ENCODE measurements around the gene NR3C1. TPM values are rescaled to one million over a fixed set of nuclear protein-coding genes. Genes with fewer than 3 reads are reported as not detected.

Gene NR3C1
- total and polyA plus RNA-seq, 2 donors (not counting 1 experiment from before 2014, with no cell fraction given) = 17.6 to 218 TPM

DNA sequence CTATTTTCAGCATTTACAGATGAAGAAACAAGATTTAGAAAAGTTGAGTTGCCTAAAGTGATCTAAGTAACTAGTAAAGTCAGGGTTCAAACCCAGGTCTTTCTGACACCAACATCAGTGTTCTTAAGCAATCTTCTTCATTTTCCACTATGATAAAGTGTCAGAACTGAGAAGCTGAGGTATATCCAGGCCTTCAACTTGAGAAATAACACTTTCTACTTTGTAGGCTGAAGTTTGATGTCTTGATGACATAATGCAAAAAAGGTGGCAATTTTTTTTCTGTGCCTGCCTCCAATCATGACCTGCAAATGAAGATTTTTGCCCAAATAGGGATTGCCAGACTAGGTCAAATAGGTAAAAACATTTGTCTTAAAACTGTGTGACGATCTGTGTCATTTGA lies 81.3 kb downstream of the NR3C1 start:
- intact Hi-C loops (cut with micrococcal nuclease) = no loop called here
- Histone ChIP-seq H3K4me1 (ENCODE audit: control insufficient read depth in 2 of 2, insufficient read depth in 2 of 2, low read length in 2 of 2) (peaks cover 0 to 3% of the 10 kb centered on the region in 2 donors), H3K27ac (ENCODE audit: low read length in 2 of 2) (no peak overlapping the region), H3K79me2 (ENCODE audit: control insufficient read depth, insufficient read depth, low read length) (peaks cover 80% of the 10 kb centered on the region), H3K4me2 (replicated peaks; ENCODE audit: low read depth, low read length, poor library complexity, severe bottlenecking) (no peak overlapping the region), H3K9ac (ENCODE audit: low read length) (no peak overlapping the region), H2AFZ (ENCODE audit: insufficient read depth, low read depth, low read length, poor library complexity, severe bottlenecking) (no peak overlapping the region), H3K9me3 (ENCODE audit: control extremely low read depth in 1 of 3, control insufficient read depth in 2 of 3, insufficient read depth in 1 of 3, low read length in 2 of 3) (peaks cover 0 to 15% (median 12%) of the 10 kb centered on the region in 3 donors), H4K20me1 (ENCODE audit: control insufficient read depth, insufficient read depth, low read length, poor library complexity, severe bottlenecking) (peaks cover 45% of the 10 kb centered on the region), H3K4me3 (ENCODE audit: control extremely low read depth in 1 of 5, extremely low read depth in 1 of 5, insufficient read depth in 1 of 5, low read depth in 2 of 5, low read length in 4 of 5) (no peak overlapping the region), H3K27me3 (replicated peaks in 1 of 4; ENCODE audit: control extremely low read depth in 1 of 4, control insufficient read depth in 3 of 4, insufficient read depth in 4 of 4, low read length in 3 of 4) (no peaks in the 10 kb centered on the region), H3K36me3 (replicated peaks in 1 of 2; ENCODE audit: control extremely low read depth in 1 of 2, control insufficient read depth in 1 of 2, extremely low read depth in 1 of 2, insufficient read depth in 2 of 2, low read length in 1 of 2) (peaks cover 9 to 11% of the 10 kb centered on the region in 2 experiments)
- WGBS (ENCODE audit: insufficient coverage) = no CpG with 5 or more reads among the region's 1 CpG
- no peak overlapping the region for H3K4me3 Mint-ChIP-seq
- DNase-seq (no peak), ATAC-seq (ENCODE audit: low read depth) (no peak)
- H3K27me3 Mint-ChIP-seq = no peaks in the 10 kb centered on the region
- TF ChIP-seq, protein P1, sequence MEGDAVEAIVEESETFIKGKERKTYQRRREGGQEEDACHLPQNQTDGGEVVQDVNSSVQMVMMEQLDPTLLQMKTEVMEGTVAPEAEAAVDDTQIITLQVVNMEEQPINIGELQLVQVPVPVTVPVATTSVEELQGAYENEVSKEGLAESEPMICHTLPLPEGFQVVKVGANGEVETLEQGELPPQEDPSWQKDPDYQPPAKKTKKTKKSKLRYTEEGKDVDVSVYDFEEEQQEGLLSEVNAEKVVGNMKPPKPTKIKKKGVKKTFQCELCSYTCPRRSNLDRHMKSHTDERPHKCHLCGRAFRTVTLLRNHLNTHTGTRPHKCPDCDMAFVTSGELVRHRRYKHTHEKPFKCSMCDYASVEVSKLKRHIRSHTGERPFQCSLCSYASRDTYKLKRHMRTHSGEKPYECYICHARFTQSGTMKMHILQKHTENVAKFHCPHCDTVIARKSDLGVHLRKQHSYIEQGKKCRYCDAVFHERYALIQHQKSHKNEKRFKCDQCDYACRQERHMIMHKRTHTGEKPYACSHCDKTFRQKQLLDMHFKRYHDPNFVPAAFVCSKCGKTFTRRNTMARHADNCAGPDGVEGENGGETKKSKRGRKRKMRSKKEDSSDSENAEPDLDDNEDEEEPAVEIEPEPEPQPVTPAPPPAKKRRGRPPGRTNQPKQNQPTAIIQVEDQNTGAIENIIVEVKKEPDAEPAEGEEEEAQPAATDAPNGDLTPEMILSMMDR (IDR thresholded peaks at IDR 0.05) = no peak
- TF ChIP-seq EZH2 (IDR thresholded peaks at IDR 0.05; ENCODE audit: borderline replicate concordance, insufficient read depth, low read depth, low read length, poor library complexity, severe bottlenecking) = no peak
- no peak overlapping the region for H3K27ac Mint-ChIP-seq
- peaks cover 63% of the 10 kb centered on the region for H3K4me1 Mint-ChIP-seq
- H3K9me3 Mint-ChIP-seq (ENCODE audit: insufficient read depth) = peaks cover 2% of the 10 kb centered on the region
- ChIA-PET POLR2A (no interaction called here), CTCF (no interaction called here)

DNA sequence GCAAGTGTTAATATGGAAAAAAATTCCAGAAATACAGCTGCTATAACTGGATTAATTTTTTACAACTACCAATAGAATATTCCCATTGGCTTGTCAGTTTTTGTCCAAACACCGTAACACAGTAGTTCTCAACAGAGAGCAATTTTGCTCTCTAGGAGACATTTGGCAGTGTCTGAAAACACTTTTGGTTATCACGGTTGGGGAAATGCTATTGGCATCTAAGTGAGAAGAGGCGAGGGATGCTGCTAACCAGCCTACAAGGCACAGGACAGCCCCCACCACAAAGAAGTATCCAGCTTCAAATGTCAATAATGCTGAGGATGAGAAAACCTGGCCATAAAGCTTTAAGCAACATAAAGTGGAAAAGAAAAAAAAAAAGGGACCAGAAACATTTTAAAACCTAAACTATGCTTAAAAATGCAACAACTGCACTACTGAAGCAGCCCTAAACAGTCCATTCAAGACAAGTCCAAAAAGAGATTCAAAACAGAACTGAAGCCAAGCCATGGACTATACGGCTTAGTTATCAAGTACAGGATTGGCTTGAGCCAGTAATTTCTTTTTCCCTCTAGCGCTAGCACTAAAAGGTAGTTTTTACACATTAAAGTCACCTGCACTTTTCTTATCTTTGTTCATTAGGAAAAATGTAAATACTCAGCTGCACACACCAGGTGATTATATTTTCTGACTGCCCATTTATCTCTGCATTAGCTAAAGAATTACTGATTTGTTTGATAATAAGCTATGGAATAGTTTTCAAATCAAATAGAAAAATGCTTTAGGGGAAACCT lies 83.9 kb downstream of the NR3C1 start:
- no peak for ATAC-seq (ENCODE audit: low read depth)

More for the DNA sequence above, 83.9 kb downstream of the NR3C1 start:
- Mint-ChIP-seq H3K27me3 (no peaks in the 10 kb centered on the region), H3K4me3 (no peak overlapping the region), H3K27ac (no peak overlapping the region), H3K4me1 (peaks cover 75% of the 10 kb centered on the region), H3K9me3 (ENCODE audit: insufficient read depth) (no peaks in the 10 kb centered on the region)
- no peak for DNase-seq
- Histone ChIP-seq H3K4me1 (ENCODE audit: control insufficient read depth in 2 of 2, insufficient read depth in 2 of 2, low read length in 2 of 2) (peaks cover 5 to 13% of the 10 kb centered on the region in 2 donors), H3K36me3 (replicated peaks in 1 of 2; ENCODE audit: control extremely low read depth in 1 of 2, control insufficient read depth in 1 of 2, extremely low read depth in 1 of 2, insufficient read depth in 2 of 2, low read length in 1 of 2) (peaks cover 5 to 9% of the 10 kb centered on the region in 2 experiments), H3K9ac (ENCODE audit: low read length) (no peak overlapping the region), H2AFZ (ENCODE audit: insufficient read depth, low read depth, low read length, poor library complexity, severe bottlenecking) (no peak overlapping the region), H3K27me3 (replicated peaks in 1 of 4; ENCODE audit: control extremely low read depth in 1 of 4, control insufficient read depth in 3 of 4, insufficient read depth in 4 of 4, low read length in 3 of 4) (no peaks in the 10 kb centered on the region), H3K27ac (ENCODE audit: low read length in 2 of 2) (no peak overlapping the region), H3K4me3 (ENCODE audit: control extremely low read depth in 1 of 5, extremely low read depth in 1 of 5, insufficient read depth in 1 of 5, low read depth in 2 of 5, low read length in 4 of 5) (no peak overlapping the region), H3K79me2 (ENCODE audit: control insufficient read depth, insufficient read depth, low read length) (peaks cover 63% of the 10 kb centered on the region), H3K9me3 (ENCODE audit: control extremely low read depth in 1 of 3, control insufficient read depth in 2 of 3, insufficient read depth in 1 of 3, low read length in 2 of 3) (peaks cover 0 to 7% (median 0%) of the 10 kb centered on the region in 3 donors), H3K4me2 (replicated peaks; ENCODE audit: low read depth, low read length, poor library complexity, severe bottlenecking) (no peak overlapping the region), H4K20me1 (ENCODE audit: control insufficient read depth, insufficient read depth, low read length, poor library complexity, severe bottlenecking) (peaks cover 40% of the 10 kb centered on the region)
- ChIA-PET CTCF (interaction anchor here (0.7 kb wide), 1 partner anchor 160 kb away, joined by 3 read pairs; no protein-coding TSS in a partner anchor), POLR2A (interaction anchor here (0.6 kb wide), 1 partner anchor 21 kb away, joined by 14 read pairs; no protein-coding TSS in a partner anchor)
- WGBS (ENCODE audit: insufficient coverage) = no CpG with 5 or more reads among the region's 5 CpGs
- intact Hi-C loops (cut with micrococcal nuclease) = loop anchor here (5.0 kb wide), 2 partner anchors 33 to 83 kb away; partner anchors contain the start of gene NR3C1
- TF ChIP-seq EZH2 (IDR thresholded peaks at IDR 0.05; ENCODE audit: borderline replicate concordance, insufficient read depth, low read depth, low read length, poor library complexity, severe bottlenecking) = no peak
- TF ChIP-seq, protein P1 (IDR thresholded peaks at IDR 0.05) = no peak
